Activated T-cell treated with anti-CD3 and anti-CD28 coated beads for 4 hours (primary cell): ENCODE results near the gene TENM4.

Experiments used
- DNase-seq: peaks from one replicate; pipeline ENCODE4 v3.0.0-alpha.2; 2020

TENM4 gene

DNA sequence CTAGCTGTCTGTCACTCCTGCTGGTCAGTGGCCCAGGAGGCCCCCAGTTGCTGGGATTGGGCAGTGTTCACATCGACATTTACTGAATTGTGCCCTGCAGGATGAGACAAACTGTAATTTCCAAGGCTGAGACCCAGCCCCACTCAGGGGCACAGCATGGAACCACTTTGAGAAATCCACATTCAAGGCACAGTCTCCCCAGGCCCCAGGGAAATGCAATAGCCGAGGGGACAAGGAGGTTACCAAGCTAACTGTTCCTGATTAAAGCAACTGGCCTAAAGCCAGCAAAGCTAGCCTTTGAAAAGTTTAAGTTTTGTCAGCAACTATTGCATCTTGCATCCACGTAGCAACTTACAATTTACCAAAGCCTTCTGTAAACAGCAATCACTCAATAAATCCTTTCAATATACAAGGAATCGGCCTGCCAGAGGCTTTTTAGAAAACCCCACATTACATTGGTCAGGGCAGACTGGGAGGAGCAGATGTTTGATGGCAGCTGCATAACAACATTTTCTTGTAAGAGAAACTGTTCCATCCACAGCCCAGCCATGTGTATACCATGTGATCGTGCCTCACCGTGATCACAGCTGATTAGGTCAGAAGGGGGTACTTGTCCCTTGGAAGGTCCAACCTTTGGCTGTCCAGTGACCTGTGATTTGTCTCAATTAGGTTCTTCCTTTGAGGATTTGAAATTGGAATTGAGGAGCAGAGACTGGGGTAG lies 103.9 kb downstream of the TENM4 start:
- DNase-seq = no peak

DNA sequence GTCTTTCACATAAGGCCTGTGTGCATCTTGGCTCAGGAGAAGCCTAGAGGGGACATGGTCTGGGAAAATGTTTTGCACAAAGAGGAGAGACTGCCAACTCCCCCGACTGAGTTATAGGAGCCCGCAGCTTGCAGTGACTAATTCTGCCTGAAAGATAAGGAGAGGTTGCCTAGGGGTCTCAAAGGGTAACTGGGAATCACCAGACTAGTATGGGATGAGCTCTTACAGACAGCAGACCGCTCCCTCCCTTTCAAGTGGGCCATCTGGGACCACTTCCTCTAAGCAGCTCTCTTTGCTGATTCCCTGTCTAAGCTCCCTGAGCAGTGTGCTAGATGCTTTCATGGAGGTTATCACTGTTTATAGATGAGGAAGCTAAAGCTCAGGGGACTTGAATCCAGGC lies 105.1 kb downstream of the TENM4 start:
- DNase-seq = no peak

DNA sequence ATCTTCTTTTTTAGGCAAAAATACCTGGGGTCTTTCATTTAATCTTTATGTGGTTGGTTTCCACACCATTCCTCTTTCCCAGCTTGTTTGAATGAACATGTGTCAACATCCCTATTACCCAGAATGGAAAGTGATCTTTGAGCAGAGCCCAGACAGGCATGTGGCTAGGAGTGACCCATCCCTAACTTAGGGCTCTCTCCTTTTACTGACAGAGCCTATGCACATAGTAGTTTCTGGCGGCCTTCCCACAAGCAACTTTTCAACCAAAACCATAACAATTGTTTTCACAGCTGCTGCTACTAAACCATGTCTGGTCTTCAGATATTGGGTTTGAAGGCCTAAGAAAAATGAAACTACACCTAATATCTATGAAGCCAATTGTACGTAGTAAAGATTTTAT lies 107.5 kb downstream of the TENM4 start:
- DNase-seq = no peak

DNA sequence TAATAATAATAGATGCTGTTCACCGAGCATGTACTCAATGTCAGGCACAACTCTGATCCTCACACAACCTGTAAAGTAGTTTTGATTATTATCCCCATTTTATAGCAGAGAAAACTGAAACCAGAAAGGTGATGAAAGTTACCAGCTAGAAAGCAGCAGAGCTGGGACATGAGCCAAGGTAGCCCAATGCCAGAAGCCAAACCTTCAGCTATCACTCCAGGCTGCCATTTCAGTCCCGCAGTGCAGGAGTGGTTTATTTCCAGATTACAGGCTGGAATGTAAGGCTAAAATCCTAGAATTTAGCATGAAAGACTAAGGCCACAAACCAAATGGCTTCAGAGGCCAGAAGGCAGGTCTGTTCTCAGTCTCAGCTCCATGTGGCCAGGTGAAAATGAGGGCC lies 108.8 kb downstream of the TENM4 start:
- no peak for DNase-seq

DNA sequence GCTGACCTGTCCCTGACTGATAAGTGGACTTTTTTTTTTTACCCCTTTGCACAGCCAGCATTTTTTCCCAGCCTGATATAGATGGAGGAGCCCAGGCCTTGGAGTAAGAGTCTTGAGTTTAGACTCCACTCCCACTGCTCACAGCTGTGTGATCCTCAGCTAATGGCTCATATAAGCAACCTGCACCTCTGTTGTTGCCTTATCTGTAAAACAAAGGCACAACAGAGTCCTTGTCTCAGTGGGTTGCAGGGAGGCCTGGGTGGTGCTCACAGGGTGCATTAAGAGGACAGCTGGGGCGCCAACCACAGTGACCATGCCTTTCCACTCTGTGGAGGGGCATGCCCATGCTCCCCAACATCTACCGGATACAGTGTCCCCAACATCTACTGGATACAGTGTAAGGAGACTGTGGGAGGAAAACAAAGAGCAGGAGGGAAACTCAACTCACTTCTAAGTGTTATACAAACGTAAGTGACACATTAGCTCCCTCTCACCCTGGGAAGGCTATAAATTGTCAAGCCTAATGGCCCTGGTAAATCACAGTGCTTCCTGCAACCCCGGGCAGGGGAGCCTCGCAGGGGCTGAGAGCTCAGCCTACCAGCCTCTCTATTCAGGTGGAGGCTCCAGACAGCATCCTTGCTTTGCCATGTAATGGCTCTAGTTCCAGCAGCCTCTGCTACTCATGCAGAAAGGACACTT lies 109.5 kb downstream of the TENM4 start:
- no peak for DNase-seq

DNA sequence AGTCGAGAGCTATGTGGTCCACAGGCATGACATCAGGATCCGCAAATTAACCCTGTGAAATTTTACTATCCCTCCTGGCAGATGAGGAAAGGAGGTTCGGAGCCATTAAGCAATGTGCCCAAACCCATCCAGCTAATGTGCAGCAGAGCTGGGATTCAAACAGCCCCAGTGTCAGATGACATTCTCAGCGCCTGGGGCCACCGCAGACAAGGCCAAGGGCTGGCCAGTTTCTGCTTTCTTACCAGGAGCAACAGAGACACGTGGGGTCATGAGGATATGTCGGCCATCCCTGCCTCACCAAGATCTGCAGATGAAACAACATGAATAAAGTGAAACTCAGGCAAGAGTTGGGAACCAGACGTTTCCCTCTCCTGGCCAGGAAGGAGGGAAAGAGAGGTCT lies 110.2 kb downstream of the TENM4 start:
- DNase-seq = no peak

DNA sequence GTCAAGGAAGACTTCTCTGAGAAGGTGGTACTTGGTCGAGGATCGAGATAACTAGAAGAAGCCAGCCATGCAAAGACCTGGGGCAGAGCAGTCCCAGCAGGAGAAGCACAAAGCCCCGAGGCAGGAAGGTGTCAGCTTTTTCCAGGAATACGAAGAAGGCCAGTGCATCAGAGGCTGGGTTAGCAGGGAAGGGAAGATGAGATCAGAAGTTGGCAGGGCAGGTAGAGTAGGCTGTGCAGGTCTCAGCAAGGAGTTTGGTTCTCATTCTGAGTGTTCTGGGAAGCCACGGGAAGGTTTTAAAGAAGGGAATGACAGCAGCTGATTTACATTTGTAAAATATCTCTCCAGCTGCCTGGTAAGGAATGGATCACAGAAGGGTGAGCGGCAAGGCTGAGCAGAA lies 111.3 kb downstream of the TENM4 start:
- no peak for DNase-seq

DNA sequence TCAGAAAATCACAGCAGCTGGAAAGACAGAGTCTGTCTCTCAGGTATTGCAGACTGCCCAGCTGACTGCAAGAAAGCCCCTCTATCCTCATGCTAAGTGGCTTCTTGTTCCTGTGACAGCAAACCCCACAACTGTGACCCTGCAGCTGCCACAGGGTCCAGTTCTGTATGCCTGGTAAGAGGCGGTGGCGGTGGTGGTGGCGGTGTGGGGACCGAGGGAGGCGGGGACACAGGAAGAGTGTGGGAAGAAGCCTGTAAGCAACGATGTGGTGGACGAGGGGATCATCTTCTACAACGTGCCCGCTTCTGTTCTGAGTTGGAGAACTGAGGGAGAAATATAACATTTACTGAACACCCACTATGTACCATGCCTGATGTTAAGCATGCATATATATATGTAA lies 112.4 kb downstream of the TENM4 start:
- DNase-seq = no peak

DNA sequence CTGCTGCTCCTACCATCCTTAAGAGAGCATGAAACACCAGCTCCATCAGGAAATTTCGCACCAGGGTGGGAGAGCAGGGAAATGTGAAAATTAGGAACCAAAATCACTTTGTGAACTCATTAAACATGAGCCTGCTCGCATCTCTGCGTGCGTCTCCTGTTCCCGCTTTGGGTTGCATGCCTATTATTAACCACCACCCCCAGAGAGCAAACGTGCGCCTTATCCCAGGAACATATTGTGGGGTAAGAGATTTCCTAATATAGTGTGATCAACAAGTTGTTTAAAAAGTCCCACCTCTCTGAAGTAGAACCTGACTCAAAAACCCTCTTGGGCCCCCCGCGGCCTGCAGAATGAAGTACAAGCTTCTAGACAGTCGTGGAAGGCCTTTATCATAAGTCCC lies 115.0 kb downstream of the TENM4 start:
- no peak for DNase-seq

DNA sequence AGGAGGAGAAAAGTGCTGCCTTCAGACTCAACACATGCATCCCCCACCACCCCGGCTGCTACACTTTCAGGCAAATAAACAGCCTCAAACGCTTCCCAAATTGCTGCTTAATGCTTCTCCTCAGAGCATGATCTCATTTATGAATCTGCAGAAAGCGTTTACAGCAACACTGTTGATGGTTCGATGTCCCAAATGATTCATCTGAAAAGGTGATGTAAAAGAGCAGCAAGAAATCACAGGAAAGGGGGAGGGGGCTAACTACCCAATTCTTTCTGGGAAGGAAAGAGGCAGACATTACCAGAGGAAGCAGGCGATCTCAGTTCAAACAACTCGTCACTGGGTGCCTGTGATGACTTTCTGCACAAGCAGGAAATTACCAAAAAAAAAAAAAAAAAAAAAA lies 119.6 kb downstream of the TENM4 start:
- DNase-seq = no peak

DNA sequence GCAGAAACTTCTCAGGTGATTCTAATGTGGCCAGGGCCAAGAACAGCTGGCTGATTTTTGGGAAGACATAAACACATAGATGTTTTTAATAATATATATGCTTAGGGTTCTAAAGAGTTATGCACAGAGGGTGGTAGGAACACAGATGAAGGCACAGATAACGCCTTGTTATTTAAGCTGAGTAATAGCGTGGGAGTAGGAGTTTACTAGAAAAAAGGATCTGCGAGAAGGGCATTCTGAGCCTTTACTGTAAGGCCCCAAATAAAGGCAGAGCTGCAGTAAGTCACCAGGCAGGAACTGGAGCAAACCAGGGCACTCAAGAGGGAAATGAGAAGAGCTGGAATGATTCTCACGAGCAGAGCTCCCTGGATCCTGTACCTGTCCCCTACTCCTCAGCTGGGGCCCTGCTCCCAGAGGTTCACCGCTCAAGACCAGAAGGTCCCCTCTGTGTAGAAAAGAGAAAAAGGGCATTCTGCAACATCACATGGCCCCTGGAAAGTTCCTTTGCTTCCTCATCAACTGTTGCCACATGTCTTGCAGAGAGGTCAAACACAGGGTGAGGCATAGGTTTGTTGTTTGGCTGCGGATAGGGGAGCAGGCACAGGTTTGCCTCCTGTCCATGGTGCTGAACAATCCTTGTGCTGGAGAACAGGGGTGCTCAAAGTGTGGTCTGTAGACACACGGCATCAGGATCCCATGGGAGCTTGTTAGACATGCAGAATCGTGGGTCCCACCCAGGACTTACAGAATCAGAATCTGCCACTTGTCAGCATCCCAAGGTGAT lies 125.7 kb downstream of the TENM4 start:
- DNase-seq = no peak

DNA sequence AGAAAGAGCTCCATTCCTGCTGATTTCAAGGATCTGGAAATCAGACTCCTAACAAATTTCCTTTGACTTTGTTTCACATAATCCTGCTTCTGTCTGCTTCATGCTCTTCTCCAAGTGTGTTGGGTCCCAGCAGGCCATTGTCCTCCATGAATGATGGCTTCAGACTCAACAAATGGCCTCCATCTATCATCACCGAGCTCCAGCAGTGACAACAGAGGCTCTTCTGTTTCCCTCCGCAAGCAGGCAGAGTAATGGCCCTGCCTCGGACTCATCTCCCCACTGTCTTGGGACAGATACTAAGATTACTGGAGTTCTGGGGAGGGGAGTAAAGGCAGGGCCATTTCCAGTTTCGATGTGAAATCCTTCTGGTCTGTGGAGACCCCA lies 127.3 kb downstream of the TENM4 start:
- no peak for DNase-seq

DNA sequence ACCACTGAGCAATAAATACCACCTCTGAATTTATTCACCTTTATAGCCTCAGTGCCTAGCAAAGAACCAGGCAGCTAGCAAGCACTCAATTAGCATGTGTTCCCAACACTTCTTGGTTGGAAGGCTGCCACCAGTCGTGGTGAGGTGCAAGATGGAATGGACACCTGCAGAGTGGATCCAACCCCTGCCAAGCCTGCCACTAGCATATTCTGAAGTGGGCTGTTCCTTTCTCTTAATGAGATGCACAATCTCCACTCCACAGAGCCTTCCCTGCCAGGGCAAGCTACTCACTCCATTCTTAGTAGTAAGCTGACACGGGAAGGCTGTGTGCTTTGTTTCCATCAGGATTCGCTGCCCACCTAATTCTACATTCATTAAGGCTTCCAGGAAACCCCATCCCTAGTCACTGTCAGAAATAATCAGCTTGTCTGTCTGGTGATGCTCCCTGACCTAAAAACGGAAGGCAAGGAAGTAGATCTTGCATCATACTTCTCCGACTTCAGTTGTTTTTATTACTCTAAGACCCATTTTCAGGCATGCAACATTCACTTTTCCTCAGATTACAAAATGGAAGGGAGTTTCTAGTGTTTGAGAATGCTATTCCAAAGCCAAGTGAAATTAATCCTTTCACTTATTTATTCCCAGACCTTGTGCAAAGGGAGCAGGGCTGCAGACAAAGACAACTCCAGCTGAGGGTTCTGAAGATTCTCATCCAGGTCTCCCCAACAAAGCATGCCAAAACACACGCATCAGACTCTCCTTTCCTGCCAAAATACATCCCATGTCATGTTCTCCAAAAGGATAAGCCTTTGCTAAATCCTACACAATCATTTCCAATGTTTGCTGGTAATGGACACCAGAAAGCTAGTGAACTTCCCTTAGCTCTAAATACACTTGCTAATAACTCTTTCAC lies 128.0 kb downstream of the TENM4 start:
- no peak for DNase-seq

DNA sequence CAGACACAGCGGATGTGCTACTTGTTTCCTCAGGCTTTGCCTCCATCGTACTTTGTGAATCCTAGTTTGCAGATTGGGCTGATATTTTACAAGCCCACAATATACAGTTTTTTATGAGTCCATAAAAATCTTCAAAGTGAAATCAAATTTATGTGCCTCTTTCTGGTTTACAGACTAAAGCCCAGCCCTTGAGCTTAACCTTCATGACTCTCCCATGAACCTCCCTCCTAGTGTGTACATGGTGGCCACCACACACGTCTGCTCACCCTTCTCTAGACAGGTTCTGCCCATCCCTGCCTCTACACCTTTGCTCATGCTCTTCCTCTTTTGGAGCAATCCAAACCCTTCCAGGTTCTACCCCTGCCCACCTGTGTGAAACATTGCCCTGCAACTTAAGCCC lies 129.4 kb downstream of the TENM4 start:
- no peak for DNase-seq

DNA sequence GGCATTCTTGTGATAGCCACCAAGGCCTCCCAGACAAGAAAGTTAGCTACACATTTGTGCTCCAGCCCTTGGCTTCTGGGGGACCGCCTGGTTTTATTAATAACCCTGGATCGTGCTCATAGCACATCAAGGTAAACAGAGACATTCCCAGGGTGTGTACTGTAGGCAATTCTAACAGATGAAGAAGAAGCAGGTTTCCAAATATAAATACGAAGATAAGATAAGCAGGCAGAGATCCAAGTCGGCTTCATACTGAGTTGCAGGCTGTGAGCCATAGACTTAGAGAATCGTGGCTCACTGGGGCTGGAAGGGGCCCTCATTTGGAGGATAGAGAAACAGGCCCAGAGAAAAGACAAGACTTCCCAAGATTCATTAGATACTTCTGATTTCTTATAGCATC lies 131.4 kb downstream of the TENM4 start:
- no peak for DNase-seq

DNA sequence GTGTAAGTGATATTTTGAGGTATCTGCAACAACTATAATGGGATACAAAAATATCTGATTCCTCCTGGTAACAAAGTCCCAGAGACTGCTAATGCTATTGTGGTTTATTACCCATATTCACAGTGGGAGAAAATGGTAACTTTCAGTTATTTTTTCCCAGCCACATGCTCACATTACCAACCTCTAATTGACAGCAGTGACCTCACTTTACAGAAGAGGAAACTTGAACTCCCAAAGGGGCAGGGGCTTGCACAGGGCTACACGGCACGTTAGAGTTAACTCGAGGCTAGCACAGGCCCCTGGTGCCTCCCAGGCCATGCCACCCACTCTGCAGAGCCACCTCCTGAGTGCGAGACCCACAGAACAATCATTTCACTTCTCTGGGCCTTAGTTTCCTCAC lies 132.4 kb downstream of the TENM4 start:
- no peak for DNase-seq

DNA sequence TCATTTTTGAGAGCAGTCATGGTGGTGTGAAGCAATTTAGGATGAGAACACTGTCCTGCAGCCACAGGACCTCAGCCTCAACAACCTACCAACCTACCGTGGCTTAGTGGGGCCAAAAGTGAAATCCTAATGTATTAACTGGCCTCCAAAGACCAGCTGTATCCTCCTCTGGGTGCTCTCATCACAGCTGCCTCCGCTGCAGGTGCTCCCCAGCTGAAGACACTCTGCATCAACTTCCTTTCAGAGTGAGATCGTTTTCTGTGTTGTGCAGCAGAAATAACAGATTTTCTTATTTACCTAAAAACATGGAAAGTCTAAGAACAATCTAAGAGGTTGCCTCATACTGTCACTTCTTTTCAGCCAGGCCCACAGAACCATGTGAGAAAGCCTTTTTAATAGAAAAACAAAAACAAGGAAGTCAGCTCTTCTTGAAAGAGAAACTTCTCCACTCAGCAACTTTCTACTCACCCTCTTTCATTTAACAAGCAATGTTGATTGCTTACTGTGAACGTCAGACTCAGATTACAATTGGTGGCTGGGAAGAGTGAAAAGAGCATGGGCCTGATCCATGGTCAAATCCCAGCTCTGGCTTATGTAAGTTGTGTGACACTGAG lies 136.1 kb downstream of the TENM4 start:
- no peak for DNase-seq

DNA sequence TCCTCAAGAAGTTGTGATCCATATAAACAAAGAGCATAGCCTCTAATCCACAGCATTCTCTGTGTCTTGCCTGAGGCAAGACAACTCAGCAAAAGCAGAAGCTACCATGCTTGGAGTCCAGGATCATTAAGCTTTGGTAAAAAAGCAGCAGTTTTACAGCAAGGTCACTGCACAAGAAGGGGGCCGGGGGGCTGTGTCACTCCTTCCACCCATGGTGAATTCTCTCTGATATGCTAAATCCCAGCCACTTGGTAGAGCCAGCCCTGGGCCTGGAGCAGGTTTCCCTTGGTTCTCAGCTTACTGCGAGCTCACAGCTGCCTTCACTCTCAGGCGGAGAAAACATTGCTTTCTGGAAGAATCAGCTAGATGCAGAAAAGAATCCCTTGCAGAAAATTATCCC lies 144.7 kb downstream of the TENM4 start:
- no peak for DNase-seq

DNA sequence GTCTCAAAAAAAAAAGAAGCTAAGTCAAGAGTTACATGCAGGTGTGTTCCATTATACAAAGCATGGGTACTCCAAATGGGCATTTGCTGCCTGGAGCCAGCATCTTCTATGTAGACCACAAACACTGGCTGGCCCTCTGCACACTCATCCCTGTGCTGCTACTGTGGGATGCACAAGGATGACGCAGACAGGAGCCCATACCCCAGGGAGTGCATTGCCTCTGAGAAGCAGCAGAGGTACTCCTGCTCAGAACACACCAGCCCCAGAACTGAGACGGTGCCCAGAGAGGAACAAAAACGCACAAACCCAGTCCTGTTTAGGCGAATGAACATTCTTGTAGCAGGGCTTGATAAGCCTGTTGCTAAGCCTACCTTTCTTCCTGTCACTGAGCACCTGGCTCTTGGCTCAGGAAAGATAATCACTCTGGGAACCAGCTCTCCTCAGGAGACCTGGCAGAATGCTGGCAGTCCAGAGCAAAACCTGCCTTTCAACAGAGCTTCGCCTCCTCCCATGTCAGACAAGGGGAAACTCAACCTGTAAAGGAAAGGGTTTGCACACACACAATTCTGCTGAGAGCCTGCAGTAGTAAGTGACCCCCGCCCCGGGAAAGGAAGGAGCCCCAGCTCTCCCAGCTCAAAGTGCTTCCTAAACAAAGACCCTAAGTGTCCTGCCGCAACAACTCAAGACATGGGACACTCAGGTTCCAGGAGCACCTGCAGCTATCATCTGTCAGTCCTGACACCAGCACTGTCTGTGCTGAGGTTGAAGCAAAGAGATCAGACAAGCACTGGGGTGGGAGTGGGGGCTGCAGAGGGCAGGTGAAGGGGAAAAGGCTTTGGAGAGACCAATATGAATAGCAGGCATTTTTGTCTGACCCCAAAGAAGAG lies 145.7 kb downstream of the TENM4 start:
- DNase-seq = no peak

DNA sequence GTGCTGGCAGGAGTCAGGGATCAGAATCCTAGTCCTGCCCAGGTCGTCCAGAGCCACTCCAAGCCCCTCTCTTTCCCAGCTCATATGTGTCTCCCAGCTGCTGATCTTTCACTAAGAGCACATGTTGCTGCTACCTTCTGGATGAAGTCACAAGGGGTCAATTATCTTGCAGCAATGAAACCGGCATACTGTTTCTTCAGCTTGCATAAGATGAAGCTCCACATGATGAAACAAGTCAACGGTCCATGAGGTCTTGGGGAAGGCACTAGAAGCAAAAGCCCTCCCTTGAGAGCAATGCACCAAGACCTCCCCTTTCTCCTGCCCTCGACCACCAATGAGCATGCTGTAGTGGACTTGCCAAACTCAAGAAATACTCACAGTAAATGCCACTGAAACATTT lies 148.9 kb downstream of the TENM4 start:
- DNase-seq = no peak

DNA sequence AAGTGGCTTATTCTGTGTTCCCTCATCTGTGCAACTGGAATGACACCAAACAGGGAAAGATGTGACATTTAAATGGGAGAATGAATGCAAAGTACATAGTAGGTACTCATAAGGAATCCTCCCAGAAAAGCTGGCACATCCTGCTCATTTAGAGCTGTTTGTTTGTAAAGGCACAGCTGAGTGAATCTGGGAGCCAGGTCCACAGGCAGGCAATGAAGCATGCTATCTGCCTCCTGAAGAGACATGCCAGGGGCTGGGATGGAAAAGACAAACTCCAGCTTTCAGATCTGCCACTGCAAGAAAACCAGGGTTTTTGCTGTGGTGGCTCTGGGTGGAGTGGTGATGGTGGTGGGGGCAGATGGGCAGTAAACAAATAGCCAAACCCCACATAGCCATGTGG lies 150.1 kb downstream of the TENM4 start:
- no peak for DNase-seq

DNA sequence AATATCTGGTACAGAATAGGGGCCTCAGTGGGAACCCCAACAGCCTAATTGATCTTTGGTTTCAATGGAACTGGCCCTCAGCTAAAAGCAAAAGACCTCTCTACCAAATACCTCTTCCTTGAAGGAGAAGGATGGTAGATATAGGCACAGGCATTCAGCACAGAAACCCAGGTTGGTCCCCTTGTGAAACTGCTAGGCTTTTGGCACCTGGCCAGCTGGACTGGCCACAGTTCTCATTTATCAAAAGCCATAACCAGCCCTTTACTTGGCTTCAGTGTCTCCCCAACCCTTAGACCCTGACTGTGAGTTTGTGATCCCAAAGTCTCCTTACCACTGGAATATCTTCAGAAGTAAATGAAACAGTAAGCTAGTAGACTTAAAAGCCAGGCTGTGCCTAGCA lies 152.9 kb downstream of the TENM4 start:
- DNase-seq = no peak
